CMK (cell line): ENCODE measurements around the gene DCDC2B.
A peak's percentile ranks its signal among the peaks of the same experiment; 100 is the strongest.
"Not testable (repeated sequence)": the region's sequence is repeated elsewhere in the genome, so short reads cannot be mapped to it uniquely, and the experiment has no call there.

ENCODE experiments used
- DNase-seq: peaks from one replicate; pipeline ENCODE4 v3.0.0-alpha.2; 2010; ENCODE audit warnings: low read depth

DCDC2B gene

DNA sequence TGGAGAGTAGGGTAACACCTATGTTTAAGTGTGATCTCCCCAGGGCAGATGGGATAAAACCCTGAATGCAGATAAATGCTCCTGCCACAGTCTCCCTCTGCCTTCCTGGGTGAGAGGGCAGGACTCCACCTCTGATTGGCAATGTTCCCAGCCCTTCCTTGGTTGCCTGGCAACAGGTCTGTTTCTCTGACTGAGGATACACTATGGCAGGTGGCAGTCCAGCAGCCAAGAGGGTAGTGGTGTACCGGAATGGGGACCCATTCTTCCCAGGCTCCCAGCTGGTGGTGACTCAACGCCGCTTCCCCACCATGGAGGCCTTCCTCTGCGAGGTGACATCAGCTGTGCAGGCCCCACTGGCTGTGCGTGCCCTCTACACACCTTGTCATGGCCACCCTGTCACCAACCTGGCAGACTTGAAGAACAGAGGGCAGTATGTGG, at the start of gene DCDC2B:
Gene DCDC2B, plus strand, starts transcription at position 199 of the 438 bp plus-strand sequence. Its CDS starts 5 bp downstream, at position 204.
- no peak for DNase-seq

DNA sequence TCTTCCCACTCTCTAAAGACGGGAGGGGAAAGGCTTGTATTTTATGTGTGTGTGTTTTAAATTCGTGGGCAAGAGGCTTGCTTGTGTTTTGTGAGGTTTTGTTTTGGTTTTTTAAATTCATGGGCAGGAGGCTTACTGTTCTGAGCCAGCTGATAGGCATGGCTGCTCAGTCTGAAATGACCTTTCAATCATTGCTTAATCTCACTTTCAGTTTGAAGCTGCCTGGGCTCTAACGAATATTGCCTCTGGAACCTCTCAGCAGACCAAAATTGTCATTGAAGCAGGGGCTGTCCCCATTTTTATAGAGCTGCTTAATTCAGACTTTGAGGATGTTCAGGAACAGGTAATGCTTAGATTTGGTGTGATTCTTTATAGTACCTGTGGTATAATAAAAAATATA, 49.7 kb upstream of the DCDC2B start:
- no peak for DNase-seq

DNA sequence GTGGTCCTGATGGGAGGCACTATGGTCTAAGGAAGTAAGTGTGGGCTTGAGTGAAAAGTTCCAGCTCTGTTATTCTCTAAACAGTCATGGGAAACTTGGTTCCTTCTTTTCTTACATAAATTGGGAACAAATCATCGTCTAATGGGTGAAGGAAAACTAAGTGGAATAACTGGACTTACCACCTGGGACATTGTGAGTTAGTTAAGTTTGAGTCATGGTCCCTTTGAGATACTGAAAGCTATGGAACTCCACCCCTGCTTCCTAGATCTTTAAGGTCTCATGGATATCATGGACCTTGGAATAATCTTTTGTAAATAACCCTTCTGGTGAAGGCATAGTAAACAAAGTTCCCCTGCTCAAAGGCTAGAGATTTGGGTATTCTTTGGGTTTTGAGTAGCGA, 45.5 kb upstream of the DCDC2B start:
- DNase-seq, result no peak

DNA sequence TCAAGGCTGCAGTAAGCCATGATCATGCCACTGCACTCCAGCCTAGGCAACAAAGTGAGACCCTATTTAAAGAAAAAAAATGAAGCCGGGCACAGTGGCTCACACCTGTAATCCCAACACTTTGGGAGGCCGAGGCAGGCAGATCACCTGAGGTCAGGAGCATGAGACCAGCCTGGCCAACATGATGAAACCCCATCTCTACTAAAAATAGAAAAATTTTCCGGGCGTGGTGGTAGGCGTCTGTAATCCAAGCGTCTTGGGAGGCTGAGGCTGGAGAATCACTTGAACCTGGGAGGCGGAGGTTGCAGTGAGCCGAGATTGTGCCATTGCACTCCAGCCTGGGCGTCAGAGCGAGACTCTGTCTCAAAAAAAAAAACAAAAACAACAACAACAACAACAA, 43.3 kb upstream of the DCDC2B start:
- not testable (repeated sequence) for DNase-seq

DNA sequence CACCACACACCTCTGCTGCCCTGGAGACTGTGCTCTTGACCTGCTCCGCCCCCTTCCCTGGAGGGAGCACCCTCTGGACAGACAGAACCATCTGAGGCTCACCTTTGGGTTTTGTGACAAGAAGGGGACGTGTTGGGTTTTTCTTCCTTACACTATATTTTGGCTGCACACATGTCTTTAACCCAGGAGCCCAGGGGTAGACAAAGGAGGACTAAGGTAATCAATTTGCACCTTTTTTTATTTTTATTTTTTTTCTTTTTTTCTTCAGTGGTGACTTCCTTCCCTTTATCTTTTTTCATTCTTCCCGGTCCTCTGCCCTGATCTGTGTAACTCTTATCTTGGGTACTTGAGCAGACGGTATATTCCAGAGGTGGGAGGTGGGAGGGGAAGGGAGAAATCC, 37.9 kb upstream of the DCDC2B start:
- DNase-seq, result no peak

DNA sequence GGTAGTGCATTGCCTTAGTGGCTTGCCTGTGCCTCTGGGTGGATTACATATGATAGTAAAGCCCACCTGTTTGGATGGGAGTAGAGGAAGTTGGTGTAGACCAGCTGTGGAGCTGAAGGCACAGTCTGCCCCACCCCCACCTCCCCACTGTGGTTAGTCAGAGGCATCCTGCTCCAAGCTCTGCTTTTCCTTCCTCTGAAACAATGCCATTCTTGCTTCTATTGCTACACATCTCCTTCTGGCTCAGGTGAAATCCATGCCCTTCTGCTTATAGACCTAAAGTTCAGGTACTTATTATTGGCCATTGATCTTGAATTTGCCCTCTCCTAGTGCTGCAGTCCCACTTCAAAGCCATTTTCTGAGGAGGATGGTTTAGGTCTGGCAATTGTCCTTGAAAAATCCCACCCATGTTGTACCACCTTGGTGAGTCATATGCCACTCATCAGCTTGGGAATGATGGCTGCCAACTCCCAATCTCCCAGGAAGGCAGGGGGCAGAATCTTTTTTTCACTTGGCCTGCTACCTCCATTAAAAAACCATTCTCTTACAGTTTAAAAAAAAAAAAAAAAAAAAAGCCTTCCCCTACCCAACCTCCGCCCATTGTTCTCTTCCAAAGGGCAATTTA, 36.2 kb upstream of the DCDC2B start:
- DNase-seq, result no peak

DNA sequence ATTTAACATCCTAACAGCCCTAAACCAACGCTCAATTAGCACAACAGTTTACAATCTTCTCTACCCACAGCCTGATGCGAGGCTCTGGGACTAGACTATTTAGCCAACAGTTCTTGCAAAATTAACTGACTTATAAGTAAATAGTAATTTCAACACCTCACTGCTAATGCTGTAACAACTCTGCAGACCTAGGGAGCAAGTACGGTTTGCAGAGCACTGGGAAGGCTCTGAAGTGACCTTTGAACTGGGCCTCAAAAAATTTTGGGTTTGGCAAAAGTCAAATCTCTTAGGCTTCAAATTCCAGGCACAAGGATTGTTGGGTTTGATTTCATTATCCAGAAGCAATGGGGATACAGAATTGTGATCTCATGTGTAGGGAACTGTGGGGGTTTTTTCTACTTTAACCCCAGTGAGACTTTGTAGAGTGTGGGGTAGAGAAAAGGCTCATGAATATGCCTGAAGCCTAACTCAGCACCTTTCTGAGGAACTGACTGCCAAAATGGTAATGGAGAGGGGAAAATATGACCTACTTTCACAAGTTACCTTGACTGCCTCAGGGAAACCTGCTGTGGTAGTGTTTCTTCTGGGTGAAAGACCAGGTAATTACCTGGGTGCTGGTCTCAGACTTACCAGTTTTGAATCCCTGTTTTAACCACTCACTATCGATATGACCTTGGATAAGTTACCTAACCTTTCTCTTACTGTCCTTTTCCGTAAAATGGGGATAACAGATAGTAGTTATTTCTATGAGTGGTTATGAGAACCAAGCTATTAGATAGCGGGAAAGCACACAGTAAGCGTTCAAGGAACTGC, 30.3 kb upstream of the DCDC2B start:
- no peak for DNase-seq

DNA sequence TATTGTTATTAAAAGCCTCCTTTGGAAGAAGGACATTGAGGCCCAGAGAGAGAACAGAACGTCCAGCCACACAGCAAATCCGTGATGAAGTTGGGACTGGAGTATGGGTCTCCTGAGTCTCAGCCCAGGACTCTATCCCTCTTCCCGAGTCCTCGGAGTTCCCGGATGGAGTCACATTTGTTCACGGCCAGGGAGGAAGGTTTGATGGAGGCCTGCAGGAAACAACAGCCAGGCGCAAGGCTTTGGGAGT, 29.8 kb upstream of the DCDC2B start:
- DNase-seq, result no peak

DNA sequence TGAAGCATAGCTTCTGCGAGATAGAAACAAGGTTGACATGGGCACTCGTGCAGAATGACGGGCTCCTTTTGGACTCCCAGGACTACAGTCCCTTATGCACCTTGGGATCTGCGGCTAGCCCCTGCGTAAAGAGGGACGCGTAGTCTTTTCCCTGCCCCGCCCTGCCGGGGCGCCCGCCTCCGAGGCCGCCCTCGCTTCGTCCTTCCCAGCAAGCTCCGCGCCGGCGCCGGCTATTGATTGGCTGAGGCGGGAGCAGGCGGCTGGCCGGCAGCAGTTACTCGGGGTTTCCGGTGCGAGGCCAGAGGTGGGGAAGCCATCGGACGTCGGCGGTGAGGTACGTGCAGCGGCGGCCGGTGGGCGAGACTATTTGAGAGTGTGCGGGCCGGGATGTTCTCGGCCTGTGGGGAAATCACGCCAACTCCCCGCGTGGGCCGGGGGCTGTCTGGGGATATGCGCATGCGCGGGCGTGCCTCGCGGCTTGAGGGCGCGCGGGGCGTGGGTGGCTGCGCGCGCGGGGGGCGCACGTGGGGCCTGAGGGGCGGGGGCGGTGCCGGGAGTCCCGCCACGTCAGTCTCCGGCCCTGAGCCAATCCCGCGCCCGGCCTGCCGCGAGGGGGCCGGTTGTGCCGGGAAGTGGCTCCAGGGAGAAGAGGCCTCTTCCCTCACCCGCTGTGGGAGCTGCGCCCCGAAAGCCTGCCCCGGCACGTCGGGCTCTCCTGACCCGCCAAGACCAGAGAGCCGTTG, 29.3 kb upstream of the DCDC2B start, which contains the start of gene TXLNA:
Gene TXLNA, plus strand, starts transcription at position 233 of the 743 bp plus-strand sequence. CDS start 671 bp downstream, outside the sequence.
- DNase-seq, result peak; percentile 87

DNA sequence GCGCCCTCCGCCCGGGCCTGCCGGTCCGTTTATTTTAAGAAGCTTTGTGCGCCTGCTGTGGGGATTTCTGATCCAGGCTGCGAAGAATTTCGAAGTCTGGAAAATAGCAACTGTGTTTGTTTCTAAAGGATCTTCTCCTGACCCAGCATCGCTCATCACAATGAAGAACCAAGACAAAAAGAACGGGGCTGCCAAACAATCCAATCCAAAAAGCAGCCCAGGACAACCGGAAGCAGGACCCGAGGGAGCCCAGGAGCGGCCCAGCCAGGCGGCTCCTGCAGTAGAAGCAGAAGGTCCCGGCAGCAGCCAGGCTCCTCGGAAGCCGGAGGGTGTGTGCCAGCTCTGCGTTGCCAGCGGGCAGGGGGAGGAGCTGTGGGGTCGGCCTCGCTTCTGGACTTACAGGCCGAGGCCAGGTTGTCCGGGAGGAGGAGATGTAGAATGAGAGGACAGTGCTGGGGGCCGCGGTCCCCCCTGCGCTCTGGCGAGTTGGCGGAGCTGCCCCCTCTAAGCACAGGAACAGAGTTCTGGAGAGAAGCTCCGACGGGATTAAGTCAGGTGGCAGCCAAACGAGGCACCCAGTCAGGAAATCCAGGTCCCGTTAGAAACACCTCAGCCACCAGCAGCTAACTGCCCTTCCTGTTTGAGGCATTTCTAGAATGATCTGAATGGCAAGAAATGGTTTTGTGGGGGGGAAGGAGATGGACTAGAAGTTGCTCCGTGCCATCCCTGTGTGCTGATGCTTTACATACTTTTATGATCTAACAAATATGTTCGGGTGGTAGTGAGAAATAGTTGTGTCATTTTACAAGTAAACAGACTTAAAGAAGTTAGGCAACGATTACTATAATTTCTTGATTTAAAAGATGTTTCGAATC, 28.5 kb upstream of the DCDC2B start:
- no peak for DNase-seq

DNA sequence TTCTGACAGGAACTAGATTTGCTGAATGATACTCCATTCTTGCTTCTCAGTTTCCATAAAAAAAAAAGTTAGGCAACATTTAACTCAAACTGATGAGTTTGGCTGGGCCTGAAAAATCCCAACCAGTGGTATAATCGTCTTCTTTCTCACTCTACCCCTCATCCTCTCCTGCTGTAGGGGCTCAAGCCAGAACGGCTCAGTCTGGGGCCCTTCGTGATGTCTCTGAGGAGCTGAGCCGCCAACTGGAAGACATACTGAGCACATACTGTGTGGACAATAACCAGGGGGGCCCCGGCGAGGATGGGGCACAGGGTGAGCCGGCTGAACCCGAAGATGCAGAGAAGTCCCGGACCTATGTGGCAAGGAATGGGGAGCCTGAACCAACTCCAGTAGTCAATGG, 27.8 kb upstream of the DCDC2B start:
- no peak for DNase-seq

DNA sequence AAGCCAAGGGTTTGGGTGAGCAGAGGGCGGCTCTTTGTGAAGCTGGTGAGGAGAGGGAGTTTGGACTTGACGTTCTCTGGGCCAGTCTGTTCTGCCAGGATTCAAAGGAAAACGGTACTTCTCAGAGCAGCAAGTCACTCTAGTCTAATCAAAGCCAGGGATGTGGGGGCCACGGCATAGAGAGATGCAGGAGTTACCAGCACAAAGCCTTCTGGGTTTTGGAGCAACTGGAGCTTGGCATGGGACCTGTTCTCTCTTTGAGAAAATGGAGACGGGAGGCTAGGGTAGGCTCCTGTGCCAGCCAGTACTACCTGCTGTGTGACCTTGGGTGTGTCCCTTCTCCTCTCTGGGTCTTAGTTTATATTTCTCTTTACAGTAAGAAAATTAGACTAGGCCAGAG, 27.3 kb upstream of the DCDC2B start:
- no peak for DNase-seq

DNA sequence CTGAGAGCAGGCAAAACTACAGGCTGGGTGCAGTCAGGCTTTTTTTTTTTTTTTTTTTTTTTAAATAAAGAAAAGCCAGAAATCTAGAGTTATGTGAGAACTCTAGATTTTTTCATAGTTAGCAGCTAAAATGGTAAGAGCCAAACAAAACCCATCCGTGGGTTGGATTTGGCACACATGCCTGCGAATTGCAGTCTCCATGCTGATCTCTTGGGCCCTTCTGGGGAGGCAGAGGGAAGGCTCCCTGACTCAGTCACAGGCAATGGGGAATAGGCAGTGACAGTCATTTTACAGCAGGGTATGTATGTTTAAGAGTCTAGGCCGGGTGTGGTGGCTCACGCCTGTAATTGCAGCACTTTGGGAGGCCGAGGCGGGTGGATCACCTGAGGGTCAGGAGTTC, 26.8 kb upstream of the DCDC2B start:
- DNase-seq, result no peak

DNA sequence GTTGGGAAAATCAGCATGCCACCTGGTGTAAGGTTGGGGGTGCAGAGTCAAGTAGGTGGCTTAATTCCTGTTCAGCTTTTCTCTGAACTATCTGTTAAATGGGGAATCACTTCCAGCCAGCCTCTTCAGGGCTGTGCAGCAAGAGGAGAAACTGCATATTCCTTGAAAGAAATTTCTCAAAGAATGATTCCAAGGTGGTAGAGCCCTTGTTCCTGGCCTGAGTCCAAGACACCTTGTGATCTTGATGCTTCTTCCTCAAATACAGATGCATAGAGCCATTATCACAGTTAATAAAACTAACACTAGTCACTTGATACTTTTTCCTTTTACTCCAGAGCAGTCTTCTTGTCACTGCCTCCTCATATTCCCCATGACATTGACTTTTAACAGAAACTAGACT, 24.2 kb upstream of the DCDC2B start:
- DNase-seq, result no peak

DNA sequence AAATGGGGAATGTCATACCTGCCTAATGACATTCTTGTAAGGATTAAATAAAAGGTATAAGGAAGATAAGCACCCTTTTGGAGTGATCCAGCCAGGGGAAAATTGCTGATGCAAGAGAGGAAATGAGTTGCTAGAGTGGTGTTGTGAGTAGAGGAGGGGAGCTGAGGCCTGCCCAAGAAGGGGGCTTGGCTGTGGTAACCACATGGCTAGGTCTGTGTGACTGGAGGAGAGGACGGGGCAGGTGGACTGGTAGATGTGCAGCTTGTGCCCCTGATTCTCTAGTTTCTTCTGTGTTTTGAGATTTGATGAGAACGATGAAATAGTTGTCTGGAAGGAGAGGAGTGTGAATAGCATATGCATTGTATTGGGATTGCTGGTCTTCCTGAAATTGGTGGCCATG, 22.8 kb upstream of the DCDC2B start:
- no peak for DNase-seq

DNA sequence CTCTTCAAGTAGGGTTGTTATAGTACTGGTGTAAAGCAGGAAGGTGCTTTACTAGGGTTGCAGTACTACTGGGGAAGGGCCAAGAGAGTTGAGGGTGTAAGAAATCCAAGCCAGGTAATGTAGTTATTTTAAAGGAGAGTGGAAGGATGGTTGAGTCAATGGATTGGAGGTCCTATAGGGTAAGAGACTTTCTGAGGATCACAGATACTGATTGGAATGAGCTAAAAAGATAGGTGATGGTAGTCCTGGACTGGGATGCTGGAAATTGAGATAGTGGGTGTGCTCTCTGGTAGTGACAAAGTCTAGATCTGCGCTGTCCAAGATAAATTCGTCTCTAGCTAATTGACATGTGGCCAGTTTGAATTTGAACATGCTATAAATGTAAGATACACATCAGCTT, 22.4 kb upstream of the DCDC2B start:
- DNase-seq, result no peak

DNA sequence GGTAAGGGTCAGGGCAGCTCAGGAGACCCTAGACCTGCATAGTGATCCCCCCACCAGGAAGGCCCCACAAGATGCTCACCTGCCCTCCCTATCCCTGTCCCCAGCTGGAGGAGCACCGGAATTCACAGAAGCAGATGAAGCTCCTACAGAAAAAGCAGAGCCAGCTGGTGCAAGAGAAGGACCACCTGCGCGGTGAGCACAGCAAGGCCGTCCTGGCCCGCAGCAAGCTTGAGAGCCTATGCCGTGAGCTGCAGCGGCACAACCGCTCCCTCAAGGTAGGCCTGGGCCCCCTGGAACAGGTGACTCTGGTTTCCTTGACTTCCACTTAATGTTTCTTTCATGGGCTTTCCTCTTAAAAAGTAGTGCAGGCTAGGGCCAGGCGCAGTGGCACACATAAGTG, 21.0 kb upstream of the DCDC2B start:
- DNase-seq, result no peak

DNA sequence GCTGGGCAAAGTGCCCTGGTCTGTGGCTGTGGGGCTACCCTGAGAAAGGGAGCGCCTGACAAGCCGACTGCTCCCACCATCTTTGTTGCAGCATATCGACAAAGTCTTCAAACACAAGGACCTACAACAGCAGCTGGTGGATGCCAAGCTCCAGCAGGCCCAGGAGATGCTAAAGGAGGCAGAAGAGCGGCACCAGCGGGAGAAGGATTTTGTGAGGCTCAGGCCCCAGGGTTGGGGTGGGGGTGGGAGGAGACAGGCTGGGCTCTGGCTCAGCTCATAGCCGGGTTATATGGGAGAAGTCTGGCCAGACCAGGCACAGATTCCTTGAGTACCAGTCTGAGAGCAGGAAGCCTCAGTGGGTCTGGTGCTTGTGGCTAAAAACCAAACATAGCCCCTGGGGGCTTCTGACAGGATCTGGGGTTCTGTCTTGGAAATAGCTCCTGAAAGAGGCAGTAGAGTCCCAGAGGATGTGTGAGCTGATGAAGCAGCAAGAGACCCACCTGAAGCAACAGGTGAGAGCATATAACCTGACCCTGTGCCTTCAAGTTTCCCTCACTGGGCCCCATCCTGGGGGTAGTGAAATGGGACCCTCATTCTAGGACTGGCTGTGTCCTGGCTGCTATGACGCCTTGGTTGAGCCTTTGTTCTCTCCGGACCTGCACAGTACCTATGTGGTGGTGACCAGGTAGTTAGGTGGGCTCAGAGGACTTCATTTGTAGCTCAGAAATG, 16.5 kb upstream of the DCDC2B start:
- DNase-seq, result no peak

DNA sequence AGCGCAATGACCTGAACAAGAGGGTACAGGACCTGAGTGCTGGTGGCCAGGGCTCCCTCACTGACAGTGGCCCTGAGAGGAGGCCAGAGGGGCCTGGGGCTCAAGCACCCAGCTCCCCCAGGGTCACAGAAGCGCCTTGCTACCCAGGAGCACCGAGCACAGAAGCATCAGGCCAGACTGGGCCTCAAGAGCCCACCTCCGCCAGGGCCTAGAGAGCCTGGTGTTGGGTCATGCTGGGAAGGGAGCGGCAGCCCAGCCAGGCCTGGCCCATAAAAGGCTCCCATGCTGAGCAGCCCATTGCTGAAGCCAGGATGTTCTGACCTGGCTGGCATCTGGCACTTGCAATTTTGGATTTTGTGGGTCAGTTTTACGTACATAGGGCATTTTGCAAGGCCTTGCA, 13.9 kb upstream of the DCDC2B start:
- DNase-seq, result no peak

DNA sequence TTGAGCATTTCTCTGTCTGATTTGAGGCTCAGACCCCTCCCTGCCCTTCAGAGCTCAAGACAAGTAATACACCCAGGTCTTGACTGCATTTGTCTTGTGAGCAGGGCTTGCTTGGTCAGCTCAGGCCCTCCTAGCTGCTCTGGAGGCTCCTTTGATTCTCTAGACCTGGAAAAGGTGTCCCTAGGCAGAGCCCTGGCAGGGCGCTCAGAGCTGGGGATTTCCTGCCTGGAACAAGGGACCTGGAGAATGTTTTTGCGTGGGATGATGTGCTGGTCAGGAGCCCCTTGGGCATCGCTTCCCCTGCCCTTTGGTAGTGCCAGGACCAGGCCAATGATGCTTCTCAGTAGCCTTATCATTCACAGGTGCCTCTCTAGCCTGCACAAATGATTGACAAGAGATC, 13.4 kb upstream of the DCDC2B start:
- no peak for DNase-seq

DNA sequence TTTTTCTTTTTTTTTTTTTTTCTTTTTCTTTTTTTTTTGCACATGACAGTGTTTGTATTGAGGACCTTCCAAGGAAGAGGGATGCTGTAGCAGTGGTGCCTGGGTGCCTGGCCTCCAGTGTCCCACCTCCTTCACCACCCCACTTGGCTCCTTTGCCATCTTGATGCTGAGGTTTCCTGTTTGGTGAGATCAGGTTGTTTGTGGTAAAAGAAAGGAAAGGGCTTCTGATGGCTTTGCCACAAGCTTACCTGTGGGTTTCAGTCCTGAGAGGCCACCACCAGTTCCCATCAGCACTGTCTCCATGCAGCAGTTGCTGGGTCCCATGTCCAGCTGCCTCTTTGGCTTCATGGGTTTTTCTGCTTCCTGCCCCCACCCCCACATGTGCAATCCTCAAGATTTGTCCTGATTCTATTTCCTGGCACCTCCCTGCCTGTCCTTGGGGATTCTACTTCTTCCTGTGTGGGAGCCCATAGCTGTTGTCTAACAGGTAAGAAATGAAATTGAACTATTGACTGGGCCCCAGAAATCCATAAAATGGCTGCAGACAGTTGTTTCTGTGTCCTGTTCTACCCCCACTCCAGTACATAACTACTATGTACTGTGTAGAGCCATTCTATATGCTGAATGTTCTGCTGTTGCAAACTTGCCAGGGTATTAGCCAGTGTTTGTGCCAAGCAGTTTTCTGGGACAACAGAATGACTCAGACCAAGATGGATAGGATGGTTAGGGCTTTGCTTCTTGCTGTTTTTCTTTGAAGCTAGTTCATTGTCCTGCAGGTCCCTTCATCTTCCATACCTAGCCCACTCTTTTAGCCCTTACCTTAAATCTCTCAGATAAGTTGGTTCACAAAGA, 12.7 kb upstream of the DCDC2B start:
- no peak for DNase-seq
